ENCODE data around the gene SMAD7.
A peak's percentile ranks its signal among the peaks of the same experiment; 100 is the strongest.

SMAD7 gene

GRCh38 chr18:48944634-48945033 lies 6.1 kb downstream of the SMAD7 start:
- no peak for DNase-seq (ENCODE audit: low spot score)

DNA sequence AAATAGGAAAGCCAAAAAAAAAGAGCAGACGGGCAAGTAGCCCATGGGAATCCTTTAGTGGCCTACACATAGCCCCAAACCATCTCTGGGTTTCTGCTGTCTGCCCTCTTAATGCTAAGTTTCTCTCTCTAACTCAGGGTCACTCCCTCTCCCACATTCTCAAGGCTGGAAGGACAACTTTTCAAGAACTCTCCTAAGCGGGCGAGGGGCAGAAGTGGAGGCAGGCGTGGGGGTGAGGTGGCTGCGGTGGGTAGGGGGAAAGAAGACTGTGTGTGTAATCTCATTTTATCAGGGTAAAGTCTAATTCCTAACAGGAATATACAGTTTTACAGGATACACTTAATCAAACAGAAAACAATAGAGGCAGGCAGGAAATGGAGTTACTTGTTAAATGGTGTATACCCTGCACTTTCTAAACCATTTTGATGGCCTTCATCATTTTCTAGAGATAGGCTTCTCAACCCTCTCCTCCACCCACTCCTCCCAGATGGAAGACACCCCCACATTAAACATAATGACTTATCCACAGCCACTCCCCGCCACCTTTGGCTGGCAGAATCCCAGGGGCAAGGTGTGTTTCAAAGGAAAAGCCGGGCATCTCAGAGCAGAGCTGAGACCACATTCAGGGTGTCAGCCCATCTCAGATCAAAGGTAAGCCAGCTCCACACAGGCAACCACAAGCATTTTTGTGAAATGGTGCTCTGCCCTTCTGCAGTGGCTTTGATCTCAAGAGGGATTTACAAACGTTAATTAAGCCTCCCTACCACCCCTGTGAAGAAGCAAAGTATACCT lies 6.8 kb downstream of the SMAD7 start:
- DNase-seq (ENCODE audit: low spot score), result no peak

DNA sequence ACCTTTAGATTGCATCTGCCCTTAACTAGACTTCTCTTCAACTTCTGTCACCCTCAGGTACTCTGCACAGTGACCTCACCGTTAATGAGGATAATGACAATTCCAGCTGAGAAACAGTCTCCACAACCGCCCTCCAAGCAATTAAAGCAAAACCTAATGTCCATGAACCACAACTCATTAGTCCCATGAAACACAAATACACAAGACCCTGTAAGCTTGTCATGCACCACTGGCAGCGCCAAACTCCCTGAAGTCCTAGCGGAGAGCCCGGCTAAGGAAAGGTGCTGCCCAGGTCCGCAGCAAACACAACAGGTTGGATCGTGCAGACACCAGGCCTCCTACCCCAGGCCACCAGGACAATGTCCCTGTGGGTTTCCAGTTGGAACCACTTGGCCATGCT lies 7.4 kb downstream of the SMAD7 start:
- no peak for DNase-seq (ENCODE audit: low spot score)

GRCh38 chr18:48942554-48943261 lies 8.1 kb downstream of the SMAD7 start:
- peak; percentile 89 for DNase-seq (ENCODE audit: low spot score)

DNA sequence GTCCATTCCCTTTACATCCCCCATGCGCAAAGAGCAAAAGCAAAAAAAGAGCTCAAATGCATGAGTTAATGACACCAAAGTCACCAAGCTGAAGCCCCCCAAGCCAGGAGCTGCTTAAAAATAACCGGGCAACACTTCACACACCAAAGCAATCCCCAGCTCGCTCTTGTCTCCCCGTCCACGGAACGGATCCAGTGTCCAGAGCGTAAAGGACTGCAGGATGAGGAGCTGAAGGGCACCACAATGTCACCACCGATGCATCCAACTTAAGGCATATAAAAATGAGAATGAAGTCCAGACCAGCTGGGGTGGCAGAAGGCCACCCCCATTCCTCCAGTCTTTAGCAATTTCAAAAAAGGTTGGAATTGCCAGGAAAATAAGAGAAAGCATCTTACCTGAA lies 8.7 kb downstream of the SMAD7 start:
- no peak for DNase-seq (ENCODE audit: low spot score)

DNA sequence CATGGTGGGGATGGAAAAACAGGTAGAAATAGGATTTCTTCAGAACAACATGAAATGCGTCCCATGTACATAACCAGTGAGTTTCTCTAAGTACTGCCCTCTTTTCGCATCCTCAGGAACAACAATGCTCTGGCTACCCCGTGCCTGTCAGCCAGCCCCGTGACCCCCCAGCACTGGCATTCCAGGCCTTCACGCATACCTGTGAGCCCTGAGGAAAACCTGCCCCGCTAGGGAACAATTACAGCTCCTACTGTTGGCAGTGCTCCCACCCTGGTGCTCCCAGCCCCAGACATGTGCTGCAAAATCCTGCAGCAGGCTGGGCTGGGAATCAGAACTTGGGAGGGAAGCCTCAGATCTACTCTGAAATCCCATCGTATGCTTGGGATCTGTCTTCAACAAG lies 9.1 kb downstream of the SMAD7 start:
- DNase-seq (ENCODE audit: low spot score), result no peak

GRCh38 chr18:48940854-48941611 lies 9.7 kb downstream of the SMAD7 start:
- DNase-seq (ENCODE audit: low spot score), result no peak

DNA sequence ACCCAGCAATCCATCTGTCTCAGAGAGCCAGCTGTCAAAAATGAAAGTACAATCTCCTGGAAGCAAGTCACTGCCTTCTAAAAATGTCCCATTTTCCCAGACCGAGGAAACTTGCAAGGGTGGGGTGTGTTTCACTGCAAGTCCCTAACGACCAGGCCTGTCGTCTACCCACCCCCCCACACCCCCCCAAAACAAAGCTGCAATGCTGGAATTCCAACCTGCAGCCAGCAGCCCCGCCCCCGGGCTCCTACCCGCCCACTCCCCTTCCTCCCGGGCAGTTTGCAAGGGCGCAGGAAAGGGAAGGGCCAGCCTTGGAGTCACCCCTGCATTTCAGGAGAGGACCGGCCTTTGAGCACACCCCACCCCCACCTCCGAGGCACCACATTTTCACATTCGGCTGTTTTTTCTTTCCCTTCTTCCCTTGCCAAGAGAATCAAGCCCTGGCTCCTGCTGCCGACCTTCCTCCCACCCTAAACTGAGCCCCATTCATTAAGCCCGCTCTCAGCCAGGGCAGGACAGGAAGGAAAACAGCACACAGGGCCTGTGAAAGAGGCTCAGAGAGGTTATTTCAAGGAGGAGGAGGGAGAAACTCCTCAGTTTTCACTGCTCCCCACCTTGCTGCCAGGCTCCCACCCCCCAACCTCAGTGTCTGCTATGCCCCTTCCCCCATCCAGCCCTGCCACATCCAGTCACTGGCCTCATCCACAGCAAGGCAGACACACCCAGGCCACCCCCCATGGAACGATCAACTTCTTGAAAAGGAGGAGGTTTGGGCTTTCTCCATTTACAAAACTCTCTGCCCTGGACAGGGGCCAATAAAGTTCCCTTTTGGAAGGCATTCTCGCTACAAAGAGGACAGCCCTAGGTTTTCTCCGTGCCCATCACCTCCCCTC lies 11.3 kb downstream of the SMAD7 start:
- DNase-seq (ENCODE audit: low spot score), result no peak

GRCh38 chr18:48938827-48939204 lies 11.9 kb downstream of the SMAD7 start:
- no peak for DNase-seq (ENCODE audit: low spot score)

- DNase-seq (ENCODE audit: low spot score), result no peak
These were observed 12.7 kb downstream of the SMAD7 start for GRCh38 chr18:48937869-48938750.

DNA sequence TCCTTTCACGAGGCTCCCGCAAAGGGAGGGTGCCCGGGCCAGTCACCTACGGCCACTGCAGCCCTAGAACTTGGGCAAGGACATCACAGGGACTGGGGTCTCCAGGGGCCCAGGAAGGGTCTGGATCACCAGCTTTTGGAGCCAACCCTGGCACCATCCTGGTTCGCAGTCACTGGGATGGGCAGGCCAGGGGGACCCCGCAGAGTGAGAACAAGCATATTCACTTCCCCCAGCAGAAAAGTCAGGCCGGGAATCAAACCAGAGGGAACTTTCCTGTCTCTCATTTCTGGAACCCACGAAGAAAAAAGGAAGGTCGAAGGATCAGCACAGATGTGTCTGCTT lies 15.4 kb downstream of the SMAD7 start:
- no peak for DNase-seq (ENCODE audit: low spot score)

DNA sequence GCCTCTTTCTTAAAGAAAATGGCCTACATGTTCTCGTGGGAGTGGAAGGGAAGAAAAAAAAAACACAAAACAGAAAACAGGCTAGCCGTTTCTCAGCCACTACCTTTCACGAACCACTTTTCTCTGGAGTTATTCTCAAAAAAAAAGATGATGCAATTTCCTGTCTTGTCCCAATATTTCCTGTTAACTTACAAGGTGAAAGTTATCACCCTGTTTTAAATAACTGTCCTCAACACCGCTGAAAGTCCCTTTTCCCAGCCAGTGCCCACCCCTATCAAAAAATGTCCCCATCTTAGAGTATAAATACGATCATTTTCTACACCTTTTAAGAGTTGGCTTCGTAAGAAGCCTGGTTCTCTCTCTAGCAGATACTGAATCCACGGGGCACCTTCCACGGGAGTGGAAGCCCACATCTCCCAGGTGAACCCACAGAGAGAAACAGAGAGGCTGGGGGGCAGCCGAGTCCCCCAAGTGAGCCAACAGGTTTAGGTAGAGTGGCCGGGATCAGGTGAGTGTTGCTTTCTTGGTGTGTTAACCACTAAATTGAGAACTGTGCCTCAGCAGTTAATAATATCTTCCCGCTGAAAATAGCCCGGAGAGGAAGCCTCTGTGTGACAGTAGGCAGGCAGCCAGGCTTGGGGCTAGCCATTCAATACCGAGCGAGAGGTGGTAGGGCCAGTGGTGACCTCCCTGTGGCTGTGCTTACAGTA lies 15.9 kb downstream of the SMAD7 start:
- no peak for DNase-seq (ENCODE audit: low spot score)

- DNase-seq (ENCODE audit: low spot score), result no peak
These were observed 16.4 kb downstream of the SMAD7 start for GRCh38 chr18:48934415-48934722.

- no peak for DNase-seq (ENCODE audit: low spot score)
These were observed 17.0 kb downstream of the SMAD7 start for GRCh38 chr18:48933578-48934414.

- no peak for DNase-seq (ENCODE audit: low spot score)
These were observed 17.8 kb downstream of the SMAD7 start for GRCh38 chr18:48932822-48933510.

DNA sequence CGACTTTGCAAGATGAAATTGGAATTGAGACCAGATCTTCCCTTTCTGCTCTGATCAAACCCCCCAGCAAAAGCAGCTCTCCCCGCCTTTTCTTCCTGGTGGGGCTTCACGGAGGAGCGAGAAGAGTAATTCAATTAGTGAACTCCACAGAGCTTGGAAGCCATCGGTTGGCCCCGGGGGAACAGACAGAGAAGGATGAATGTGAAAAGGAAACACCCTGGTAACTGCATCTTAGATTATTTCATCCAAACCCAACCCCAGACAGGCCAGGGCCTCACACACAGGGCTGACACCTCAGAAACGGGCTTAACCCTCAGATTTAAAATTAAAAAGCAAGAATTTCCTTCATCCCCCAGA lies 18.3 kb downstream of the SMAD7 start:
- DNase-seq (ENCODE audit: low spot score), result no peak

GRCh38 chr18:48931680-48932461 lies 18.9 kb downstream of the SMAD7 start:
- DNase-seq (ENCODE audit: low spot score), result no peak

GRCh38 chr18:48930926-48931325 lies 19.8 kb downstream of the SMAD7 start:
- no peak for DNase-seq (ENCODE audit: low spot score)
